ENCODE measurements around the gene SRRM5. TPM values are rescaled to one million over a fixed set of nuclear protein-coding genes. Genes with fewer than 3 reads are reported as not detected.
"Not testable (repeated sequence)": the region's sequence is repeated elsewhere in the genome, so short reads cannot be mapped to it uniquely, and the experiment has no call there.

The SRRM5 gene
- total RNA-seq = under 1 TPM; 0.23 to 0.38 TPM
- long read RNA-seq, donor 1 = 0 reads
- long read RNA-seq, donor 2, partial matches to known transcripts = 0 of 1 reads
- long read RNA-seq, donor 2, other reads (novel, unspliced or antisense) = 1 of 1 reads

GRCh38 chr19:43611788-43612187 lies at the start of gene SRRM5:
SRRM5 (plus strand) TSS chr19:43612088; CDS start chr19:43612122, 34 bp downstream.
- intact Hi-C loops (cut with DNase I) = no loop called here
- DNase-seq (ENCODE audit: low spot score) = no peak

DNA sequence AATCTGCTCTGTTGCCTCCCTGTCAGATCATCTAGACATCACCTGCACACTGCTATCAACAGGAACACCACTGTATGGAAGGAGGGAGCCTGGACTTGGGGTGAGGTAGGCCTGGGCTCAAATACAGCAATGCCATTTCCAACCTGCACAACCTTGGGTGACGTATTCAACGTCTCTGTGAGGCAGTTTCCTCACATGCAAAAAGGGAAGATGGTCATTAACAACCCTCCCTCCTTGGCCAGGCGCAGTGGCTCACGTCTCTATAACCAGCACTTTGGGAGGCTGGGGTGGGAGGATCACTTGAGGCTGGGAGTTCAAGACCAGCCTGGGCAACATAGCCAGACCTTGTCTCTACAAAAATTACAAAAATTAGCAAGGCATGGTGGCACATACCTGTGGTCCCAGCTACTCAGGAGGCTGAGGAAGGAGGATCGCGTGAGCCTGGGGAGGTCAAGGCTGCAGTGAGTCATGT lies 49.6 kb upstream of the SRRM5 start:
- intact Hi-C loops (cut with DNase I) = no loop called here
- DNase-seq (ENCODE audit: low spot score) = peak; percentile 51

- peak; percentile 94 for DNase-seq (ENCODE audit: low spot score)
- intact Hi-C loops (cut with DNase I) = no loop called here
These were observed 49.1 kb upstream of the SRRM5 start for GRCh38 chr19:43562698-43563241.

- intact Hi-C loops (cut with DNase I) = no loop called here
- DNase-seq (ENCODE audit: low spot score) = no peak
These were observed 48.0 kb upstream of the SRRM5 start for GRCh38 chr19:43563816-43564457.

DNA sequence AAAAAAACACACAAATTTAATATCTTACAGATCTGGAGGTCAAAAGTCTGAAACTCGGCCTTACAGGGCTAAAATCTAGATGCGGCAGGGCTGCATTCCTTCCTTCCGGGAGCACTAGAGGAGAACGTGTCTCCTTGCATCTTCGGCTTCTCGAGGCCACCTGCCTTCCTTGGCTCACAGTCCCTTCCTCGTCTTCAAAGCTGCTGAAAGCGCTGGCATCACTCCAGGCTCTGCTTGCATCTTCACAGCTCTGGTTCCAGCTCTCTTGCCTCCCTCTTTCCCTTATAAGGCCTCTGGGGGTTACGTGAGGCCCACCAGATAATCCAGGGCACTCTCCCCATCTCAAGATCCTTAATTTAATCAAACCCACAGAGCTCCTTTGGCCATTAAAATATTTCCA lies 47.1 kb upstream of the SRRM5 start:
- intact Hi-C loops (cut with DNase I) = no loop called here
- no peak for DNase-seq (ENCODE audit: low spot score)

- no peak for DNase-seq (ENCODE audit: low spot score)
- intact Hi-C loops (cut with DNase I) = no loop called here
These were observed 42.2 kb upstream of the SRRM5 start for GRCh38 chr19:43569657-43570056.

GRCh38 chr19:43570174-43570791 lies 41.6 kb upstream of the SRRM5 start:
- intact Hi-C loops (cut with DNase I) = no loop called here
- DNase-seq (ENCODE audit: low spot score) = no peak

- no peak for DNase-seq (ENCODE audit: low spot score)
- intact Hi-C loops (cut with DNase I) = no loop called here
These were observed 39.7 kb upstream of the SRRM5 start for GRCh38 chr19:43572171-43572588.

DNA sequence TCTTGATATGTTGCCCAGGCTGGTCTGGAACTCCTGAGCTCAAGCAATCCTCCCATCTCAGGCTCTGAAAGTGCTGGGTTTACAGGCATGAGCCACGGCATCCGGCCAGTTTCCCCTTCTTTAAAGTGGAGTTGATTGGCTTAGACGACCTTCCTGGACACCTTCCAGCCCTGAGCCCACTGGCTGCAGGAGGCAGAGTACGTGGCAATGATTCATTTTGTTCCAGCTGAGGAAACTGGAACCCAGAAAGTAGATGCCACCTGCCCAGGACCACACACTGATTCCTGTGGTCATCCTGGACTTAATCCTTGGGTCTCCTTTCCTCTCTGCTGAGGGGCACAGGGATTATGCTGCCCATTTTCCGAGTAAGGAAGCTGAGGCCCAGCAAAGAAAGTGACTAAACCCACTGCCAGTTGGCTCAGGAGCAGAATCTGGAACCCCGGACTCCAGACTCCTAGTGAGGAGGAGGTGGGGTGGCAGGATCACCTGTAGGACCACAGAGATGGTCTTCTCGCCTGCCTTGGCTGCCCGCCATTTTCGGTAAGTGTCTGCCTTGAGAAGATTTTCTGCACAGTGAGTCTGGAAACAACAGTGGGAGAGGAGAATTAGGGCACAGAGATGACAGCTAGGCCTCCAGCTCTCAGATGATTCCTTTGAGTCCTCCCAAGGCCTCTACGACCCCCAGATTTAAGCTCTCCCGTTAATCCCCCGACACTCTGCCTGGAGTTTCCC lies 37.3 kb upstream of the SRRM5 start:
- intact Hi-C loops (cut with DNase I) = no loop called here
- no peak for DNase-seq (ENCODE audit: low spot score)

- intact Hi-C loops (cut with DNase I) = no loop called here
- peak; percentile 99 for DNase-seq (ENCODE audit: low spot score)
These were observed 36.5 kb upstream of the SRRM5 start, which contains the start of the genes PINLYP and XRCC1 for GRCh38 chr19:43575156-43575950. PINLYP (plus strand) TSS chr19:43575801; CDS start chr19:43577192, 1,391 bp downstream. XRCC1 (minus strand) TSS chr19:43575527; CDS start chr19:43575458, 69 bp downstream.

DNA sequence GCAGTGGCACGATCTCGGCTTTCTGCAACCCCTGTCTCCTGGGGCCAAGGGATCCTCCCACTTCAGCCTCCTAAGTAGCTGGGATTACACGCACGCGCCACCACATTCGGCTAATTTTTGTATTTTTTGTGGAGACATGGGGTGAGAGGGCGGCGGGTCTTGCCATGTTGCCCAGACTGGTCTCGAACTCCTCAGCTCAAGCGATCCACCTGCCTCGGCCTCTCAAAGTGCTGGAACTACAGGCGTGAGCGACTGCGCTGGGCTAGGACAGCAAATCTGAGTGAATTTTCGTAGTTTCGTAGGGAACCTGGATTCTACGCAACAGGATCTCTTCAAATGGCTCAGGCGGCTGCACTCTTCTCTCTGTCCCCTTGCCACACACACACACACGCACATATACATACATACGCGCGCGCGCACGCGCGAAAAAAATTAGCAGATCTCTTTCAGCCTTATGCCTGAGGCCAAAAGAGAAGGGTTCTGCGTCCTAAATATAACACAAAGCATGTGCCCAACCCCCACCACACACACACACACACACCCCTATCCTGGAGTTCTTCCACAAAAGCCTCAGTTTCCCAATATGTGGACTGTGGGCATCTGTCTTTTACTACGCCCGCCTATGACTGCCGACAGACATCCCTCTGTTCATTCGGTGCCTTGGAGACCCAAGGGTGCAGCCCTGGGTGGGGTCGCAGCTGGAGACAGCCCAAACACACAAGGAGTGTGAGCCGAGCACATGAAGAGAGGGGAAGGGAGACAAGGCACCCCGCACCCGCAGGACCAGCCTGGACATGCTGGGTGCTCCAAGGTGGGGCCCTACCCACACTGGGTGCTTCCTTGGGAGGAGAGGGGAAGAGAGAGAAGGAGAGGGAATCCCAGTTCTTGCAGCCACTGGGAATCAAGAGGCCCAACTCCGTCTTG lies 35.7 kb upstream of the SRRM5 start:
- intact Hi-C loops (cut with DNase I) = no loop called here

GRCh38 chr19:43578787-43579186 lies 33.1 kb upstream of the SRRM5 start:
- intact Hi-C loops (cut with DNase I) = no loop called here
- no peak for DNase-seq (ENCODE audit: low spot score)

More for the DNA sequence above, 35.7 kb upstream of the SRRM5 start:
- no peak for DNase-seq (ENCODE audit: low spot score)

DNA sequence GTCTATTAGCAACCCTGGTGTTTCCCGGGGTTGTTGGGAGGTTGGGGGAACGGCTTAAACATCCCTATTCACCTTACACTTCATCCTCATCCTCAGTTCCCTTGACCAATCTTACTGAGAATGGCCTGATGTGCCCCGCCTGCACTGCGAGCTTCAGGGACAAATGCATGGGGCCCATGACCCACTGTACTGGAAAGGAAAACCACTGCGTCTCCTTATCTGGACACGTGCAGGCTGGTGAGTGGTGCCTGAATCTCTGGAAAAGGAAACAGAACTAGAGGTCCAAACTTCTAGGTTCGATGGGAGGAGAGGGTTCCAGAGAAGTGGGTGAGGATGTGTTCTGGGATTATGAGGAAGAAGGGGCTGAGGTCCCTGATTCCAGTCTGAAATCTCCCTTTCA lies 30.4 kb upstream of the SRRM5 start:
- no peak for DNase-seq (ENCODE audit: low spot score)
- intact Hi-C loops (cut with DNase I) = no loop called here

DNA sequence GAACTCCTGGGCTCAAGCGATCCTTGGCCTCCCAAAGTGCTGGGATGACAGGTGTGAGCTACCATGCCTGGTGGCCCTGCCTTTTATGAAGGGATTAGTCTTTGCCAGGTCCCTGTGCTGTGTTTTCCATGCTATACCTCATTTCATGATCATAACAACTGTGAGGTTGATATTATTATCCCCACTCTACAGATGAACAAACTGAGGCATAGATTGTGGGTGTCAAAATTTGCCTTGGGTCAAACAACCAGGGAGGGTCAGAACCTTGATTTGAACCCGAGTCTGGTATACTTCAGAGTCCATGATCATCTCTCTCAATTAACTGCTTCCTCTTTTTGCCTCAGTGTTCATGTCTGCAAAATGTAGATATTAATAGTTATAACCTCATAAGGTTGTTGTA lies 29.4 kb upstream of the SRRM5 start:
- intact Hi-C loops (cut with DNase I) = no loop called here
- DNase-seq (ENCODE audit: low spot score) = no peak

GRCh38 chr19:43584484-43584883 lies 27.4 kb upstream of the SRRM5 start:
- intact Hi-C loops (cut with DNase I) = no loop called here
- no peak for DNase-seq (ENCODE audit: low spot score)

DNA sequence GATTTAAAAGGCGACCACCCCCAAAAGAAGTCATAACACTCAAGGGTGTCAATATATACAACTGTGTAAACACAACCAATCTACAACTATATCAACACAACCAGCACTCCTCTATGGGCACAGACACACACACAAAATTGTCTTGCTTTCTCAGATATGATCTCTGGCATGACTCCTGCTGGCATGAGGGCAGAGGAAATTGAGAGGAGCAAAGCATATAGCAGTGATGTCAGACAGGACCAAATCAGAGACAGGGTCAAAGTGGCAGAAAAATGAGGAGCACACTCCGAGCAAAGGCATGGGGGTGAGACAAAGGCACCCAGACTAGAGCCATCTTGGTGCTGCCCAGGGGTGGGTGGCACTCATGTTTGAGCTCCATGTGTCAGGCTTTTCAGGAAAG lies 25.5 kb upstream of the SRRM5 start:
- DNase-seq (ENCODE audit: low spot score) = no peak
- intact Hi-C loops (cut with DNase I) = no loop called here

- intact Hi-C loops (cut with DNase I); DNase-seq (ENCODE audit: low spot score): not testable (repeated sequence)
These were observed 24.9 kb upstream of the SRRM5 start for GRCh38 chr19:43587029-43587428.

- no peak for DNase-seq (ENCODE audit: low spot score)
- intact Hi-C loops (cut with DNase I) = no loop called here
These were observed 22.6 kb upstream of the SRRM5 start for GRCh38 chr19:43589277-43589676.
